Measurements from ENCODE around the gene LCOR.

DNA sequence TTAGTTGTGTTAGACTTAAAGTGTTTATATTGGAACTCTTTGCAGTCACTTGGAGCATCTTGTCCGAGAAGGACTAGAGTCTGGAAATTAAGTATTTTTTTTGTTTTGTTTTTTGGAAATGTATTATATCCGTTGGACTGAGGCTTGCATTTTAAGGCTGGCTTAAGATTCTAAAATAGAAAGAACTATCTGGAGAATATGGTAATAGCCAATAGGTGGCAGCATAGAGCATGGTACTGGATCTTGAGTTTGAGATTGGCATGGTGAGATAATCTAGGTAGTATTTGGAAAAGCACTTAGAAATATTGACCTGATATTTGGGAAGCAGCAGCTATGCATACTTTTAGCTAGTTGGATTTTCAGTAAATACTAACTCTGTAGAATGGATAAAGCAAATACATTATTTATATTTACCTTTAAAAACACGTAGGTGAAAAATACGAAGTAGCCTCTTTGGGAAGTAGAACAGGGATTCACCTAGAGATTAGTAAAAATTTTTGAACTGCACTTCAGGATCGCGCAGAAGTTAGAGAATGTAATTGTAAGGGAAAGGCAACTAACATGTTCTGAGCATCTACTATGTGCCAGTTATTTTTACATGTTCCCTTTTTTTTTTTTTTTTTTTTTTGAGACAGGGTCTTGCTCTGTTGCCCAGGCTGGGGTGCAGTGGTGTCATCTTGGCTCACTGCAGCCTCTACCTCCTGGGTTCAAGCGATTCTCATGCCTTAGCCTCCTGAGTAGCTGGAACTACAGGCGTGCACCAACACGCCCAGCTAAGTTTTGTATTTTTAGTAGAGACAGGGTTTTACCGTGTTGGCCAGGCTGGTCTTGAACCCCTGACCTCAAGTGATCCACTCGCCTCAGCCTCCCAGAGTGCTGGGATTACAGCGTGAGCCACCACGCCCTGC, 78.6 kb downstream of the LCOR start:
- TF ChIP-seq CTCF (IDR thresholded peaks at IDR 0.05) (peak in 2 of 4 experiments; percentile 20 to 26), POLR2A (IDR thresholded peaks at IDR 0.05) (no peak)
